SK-N-SH (cell line): ENCODE results near the gene SLC2A4.

Experiments
- CTCF ChIP-seq: fragments of 200-600 bp; sonication (generic); IDR thresholded peaks from 2 replicates; pipeline ENCODE4 v1.6.1; 2017; ENCODE audit warnings: antibody characterized with exemption, mild to moderate bottlenecking, moderate library complexity
- ELF1 ChIP-seq: IDR thresholded peaks from 2 replicates; pipeline ENCODE4 v1.4.0; 2012
- EP300 ChIP-seq, 2 experiments: IDR thresholded peaks; 2 replicates each; pipeline versions ENCODE4 v1.4.0 to v1.6.1; 2012; ENCODE audit warnings: borderline replicate concordance in 1 of 2, low read depth in 1 of 2, low read length in 1 of 2
- GABPA ChIP-seq: IDR thresholded peaks from 2 replicates; pipeline ENCODE4 v1.4.0; 2012; ENCODE audit warnings: low read depth, mild to moderate bottlenecking
- MAX ChIP-seq: IDR thresholded peaks from 2 replicates; pipeline ENCODE4 v1.4.0; 2012; ENCODE audit warnings: low read depth
- PBX3 ChIP-seq: IDR thresholded peaks from 2 replicates; pipeline ENCODE4; 2012
- REST ChIP-seq: IDR thresholded peaks from 2 replicates; pipeline ENCODE4 v1.6.1; 2012; ENCODE audit warnings: mild to moderate bottlenecking, low read depth, low read length, moderate library complexity
- SIN3A ChIP-seq: IDR thresholded peaks from 2 replicates; pipeline ENCODE4 v1.6.1; 2012; ENCODE audit warnings: low read depth, mild to moderate bottlenecking, low read length, moderate library complexity, borderline replicate concordance
- TEAD4 ChIP-seq: IDR thresholded peaks from 2 replicates; pipeline ENCODE4 v1.4.0; 2012; ENCODE audit warnings: mild to moderate bottlenecking, borderline replicate concordance; ENCODE audit not compliant: insufficient read depth
- USF2 ChIP-seq: fragments of 150-350 bp; IDR thresholded peaks from 2 replicates; pipeline ENCODE4 v1.6.1; 2017; ENCODE audit warnings: antibody characterized with exemption, low read length, low read depth, borderline replicate concordance
- ZBTB33 ChIP-seq: IDR thresholded peaks from 2 replicates; pipeline ENCODE4 v1.4.0; 2012; ENCODE audit warnings: low read depth, borderline replicate concordance

GRCh38 chr17:7292194-7292593 lies 10.7 kb downstream of the SLC2A4 start:
- TF ChIP-seq CTCF (no peak), EP300 (IDR thresholded peaks at IDR 0.05; ENCODE audit: borderline replicate concordance in 1 of 2, low read depth in 1 of 2, low read length in 1 of 2) (no peak), GABPA (no peak), SIN3A (no peak), PBX3 (no peak), MAX (no peak), REST (no peak), TEAD4 (no peak), USF2 (no peak), ZBTB33 (no peak), ELF1 (no peak)
